Fibroblast of pulmonary artery (primary cell): ENCODE measurements around the gene TACR1.

Experiments
- DNase-seq: peaks from one replicate; pipeline ENCODE4 v3.0.0-alpha.2; 2010; ENCODE audit warnings: low read depth
- H3K4me3 ChIP-seq: replicated peaks from 2 replicates; pipeline ENCODE4 v1.5.1; 2011; ENCODE audit warnings: low read depth, mild to moderate bottlenecking, control low read depth, low read length, moderate library complexity
- TF ChIP-seq, protein P1 (sequence below): IDR thresholded peaks from 2 replicates; pipeline ENCODE4 v1.5.1; 2011; ENCODE audit warnings: mild to moderate bottlenecking, control low read depth, low read length, inconsistent platforms; ENCODE audit errors: missing control alignments

The TACR1 gene

DNA sequence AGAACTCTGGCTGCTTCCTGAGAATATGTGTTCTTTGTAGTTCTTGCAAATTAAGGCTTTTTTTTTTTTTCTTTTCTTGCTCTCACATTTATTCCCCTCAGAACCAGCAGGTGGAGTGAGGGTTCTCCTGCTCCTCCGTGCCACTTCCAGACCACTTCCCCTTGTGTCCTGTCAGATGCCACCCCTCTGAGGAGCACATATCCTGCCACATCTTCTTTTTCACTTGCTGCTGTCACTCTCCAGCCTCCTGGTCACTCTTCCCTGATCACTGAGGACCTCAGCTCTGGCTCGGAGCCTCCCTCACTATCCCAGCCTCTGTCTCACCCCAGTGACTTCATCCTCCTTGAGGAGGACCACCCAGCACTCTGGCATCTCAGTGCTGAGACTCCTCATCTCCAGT lies 100.5 kb downstream of the TACR1 start:
- H3K4me3 ChIP-seq: no peak overlapping the region
- peak; percentile 55 for DNase-seq
- TF ChIP-seq, protein P1, sequence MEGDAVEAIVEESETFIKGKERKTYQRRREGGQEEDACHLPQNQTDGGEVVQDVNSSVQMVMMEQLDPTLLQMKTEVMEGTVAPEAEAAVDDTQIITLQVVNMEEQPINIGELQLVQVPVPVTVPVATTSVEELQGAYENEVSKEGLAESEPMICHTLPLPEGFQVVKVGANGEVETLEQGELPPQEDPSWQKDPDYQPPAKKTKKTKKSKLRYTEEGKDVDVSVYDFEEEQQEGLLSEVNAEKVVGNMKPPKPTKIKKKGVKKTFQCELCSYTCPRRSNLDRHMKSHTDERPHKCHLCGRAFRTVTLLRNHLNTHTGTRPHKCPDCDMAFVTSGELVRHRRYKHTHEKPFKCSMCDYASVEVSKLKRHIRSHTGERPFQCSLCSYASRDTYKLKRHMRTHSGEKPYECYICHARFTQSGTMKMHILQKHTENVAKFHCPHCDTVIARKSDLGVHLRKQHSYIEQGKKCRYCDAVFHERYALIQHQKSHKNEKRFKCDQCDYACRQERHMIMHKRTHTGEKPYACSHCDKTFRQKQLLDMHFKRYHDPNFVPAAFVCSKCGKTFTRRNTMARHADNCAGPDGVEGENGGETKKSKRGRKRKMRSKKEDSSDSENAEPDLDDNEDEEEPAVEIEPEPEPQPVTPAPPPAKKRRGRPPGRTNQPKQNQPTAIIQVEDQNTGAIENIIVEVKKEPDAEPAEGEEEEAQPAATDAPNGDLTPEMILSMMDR: peak; percentile 65

DNA sequence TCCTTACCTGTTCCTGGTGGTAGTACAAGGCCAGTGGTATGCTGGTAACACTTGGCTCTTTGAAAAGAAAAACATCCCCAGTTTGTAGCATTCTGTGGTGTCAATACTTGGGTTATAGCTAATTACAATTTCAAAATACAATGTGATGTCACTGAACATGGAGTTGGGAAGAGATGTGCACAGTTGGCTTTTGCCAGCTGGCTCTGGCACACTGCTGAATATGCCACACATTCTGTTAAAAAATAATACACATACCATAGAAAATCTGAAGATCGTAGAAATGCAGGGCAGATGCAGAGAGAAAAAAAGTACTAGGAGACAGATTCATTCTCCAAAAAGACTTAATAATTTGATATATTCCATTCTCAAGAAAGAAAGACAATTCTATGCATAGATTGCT lies 101.5 kb downstream of the TACR1 start:
- TF ChIP-seq, protein P1: no peak
- DNase-seq: no peak
- H3K4me3 ChIP-seq: no peak overlapping the region

DNA sequence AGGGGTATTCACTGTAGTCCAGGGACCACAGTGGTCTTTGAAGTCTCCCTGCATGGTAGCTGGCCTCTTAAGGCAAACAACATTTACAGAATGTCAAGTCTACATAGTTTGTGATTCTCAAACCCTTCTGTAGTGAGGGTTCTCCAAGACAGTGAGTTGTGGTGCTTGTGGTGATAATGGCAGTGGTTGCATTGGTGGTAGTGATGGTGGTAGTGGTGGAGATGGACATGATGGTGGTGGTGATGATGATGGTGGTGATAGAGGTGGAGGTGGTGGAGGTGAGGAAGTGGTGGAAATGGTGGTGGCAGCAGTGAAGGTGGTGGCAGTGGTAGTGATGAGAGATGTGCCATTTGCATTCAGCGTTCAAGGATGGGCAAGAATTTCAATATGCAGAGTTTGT lies 104.9 kb downstream of the TACR1 start:
- H3K4me3 ChIP-seq: no peak overlapping the region
- DNase-seq: no peak
- TF ChIP-seq, protein P1: no peak

DNA sequence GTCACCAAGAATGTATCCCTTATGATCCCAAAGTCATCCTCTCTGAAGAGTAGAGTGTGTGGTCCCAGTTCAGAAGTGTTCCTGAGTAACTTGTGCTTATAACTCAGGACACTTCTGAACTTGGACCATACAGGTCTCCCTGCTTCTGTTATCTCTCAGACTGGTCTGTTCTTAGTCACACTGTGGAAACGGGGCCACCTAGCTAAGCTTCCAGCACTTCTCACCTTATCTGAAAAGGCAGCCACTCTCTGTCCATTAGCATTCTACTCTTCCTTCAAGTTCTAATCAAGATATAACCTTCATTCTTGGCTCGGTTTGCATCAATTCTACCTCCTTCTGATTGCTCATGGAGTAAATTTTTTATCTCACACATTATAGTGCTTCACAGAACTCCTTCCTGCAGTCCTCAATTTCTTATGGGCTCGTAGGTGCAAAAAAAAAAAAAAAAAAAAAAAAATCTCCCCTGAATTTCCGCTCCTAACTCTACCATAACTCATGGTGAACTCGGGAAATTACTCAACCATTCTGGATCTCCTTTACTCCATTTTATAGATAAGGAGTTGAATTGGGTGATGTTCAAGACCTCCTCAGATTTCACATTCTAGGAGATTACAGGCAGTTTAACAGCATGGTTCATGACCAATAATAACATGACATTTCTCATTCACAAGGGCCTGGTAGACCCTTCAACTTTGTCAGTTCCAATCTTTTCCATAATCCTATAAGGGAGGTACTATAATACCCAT lies 108.4 kb downstream of the TACR1 start:
- H3K4me3 ChIP-seq: no peak overlapping the region
- peak; percentile 17 for DNase-seq
- TF ChIP-seq, protein P1: no peak

DNA sequence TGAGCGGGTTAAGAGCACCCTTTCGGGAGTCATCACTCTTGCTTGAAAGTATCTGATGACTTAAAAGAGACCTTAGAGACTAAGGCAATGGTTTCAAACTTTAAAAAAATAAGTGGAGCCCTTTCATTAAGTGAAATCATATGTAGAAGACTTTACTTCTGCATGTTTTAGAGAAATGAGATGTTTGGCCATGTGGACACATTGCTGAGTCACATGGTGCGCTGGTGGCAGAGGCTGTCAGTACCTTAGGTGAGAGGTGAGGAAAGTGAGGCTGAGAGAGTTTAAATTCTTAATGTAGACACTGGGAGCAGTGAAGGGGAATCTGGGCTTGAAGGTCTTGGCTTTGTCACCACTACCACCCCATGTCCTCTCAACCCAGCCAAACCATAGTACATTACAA lies 109.8 kb downstream of the TACR1 start:
- TF ChIP-seq, protein P1: no peak
- no peak for DNase-seq
- H3K4me3 ChIP-seq: no peak overlapping the region

DNA sequence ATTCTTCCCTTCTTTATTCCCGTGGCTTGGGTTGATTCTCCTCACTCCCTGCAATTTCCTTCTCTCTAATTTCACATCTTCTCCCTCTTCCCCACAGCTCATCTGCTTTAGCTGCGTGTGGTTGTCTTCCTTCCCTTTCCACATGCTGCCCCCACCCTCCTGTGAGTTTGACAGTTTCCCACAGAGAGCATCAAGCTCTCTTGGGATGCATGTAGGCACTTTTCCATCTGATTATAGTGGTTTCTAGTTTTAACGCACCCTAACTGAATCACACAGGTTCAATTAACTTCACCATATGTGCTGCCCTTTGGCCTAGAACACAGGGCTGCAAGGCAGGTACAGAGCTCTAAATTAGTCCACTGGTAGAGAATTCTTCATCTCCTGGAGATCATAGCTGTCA lies 110.5 kb downstream of the TACR1 start:
- DNase-seq: no peak
- TF ChIP-seq, protein P1: no peak
- no peak overlapping the region for H3K4me3 ChIP-seq

DNA sequence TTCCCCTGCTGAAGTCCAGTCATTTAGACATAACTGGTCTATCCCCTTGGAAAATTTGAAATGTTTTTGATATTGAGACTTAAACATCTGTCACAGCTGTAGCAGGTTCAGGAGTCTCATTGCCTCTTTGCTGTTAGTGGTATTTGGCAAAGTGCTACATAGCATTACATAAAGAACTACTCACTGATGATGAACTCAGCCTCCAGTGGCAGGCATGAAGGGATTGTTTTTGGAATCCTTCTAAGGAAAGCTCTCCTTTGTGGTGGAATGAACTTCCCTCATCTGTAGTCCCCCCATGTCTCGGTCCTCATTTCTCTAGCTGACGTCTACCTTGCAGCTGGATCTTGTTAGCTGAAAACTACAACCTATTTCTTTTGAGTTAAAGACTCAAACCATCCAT lies 111.6 kb downstream of the TACR1 start:
- no peak for DNase-seq
- TF ChIP-seq, protein P1: no peak
- no peak overlapping the region for H3K4me3 ChIP-seq
